Amygdala (tissue), 56 donors: ENCODE data around the gene MAP1LC3A.

Source experiments
- DNase-seq, 56 donors: peaks; one replicate each; lab custom pipeline; 2025; lab: John Stamatoyannopoulos, UW

Gene MAP1LC3A

DNA sequence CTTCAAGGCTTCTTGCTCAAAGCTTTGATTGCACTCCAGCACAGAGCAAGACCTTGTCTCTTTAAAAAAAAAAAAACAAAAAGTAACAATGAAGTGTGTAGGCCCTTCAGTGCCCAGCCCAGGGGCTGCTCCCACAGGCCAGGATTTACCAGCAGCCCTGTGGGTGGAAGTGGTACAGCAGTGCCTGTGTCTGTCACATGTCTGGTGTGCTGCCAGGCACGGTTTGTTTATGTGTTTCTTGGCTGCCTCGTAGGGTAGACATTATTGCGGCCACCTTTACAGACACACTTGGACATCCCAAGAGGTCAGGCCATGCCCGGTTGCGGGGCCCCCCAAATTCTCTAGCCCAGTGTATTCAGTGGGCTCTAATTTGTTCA lies 29.6 kb upstream of the MAP1LC3A start:
- DNase-seq = peak in 30 of 56 donors; percentile 16 to 72 (median 38)

DNA sequence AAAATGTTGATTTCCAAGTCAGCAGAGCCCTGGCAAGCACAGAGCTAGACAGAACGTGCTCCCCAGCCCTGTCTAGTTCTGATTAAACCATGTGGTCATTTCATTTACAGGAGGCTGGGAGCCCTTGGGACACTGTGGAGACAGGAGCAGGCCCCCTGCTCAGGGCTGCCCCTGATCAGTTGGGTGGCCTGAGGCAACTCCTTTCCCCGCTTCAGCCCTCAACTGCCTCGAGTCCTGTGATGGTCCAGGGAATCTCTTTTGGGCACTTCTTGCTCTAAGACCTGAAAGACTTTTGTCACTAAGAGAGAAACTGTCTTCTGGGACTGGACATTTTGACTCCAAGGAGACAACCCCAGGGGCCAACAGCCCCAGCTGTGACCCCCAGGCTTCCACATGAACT lies 28.8 kb upstream of the MAP1LC3A start:
- DNase-seq = no peak

DNA sequence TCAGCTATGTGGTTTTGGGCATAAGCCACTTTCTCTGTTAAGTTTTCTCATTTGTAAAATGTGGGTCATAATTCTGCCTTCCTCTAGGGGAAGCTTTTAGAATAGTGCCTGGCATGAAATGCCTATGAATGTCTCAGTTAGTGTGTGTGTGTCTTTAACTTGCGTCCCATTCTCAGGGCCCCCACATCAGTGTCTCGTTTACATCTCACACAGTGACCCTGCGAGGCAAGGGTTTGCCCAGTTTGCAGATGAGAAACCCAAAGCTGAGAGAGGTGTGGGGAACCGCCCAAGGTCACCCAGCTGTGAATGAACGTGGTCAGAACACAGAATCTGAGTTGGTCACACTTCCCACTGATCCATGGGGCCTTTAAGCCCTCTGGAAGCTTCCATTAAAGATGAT lies 28.2 kb upstream of the MAP1LC3A start:
- no peak for DNase-seq

- no peak for DNase-seq
Observed at GRCh38 chr20:34531608-34532265, 26.8 kb upstream of the MAP1LC3A start.

- no peak for DNase-seq
Observed at GRCh38 chr20:34532320-34532719, 26.2 kb upstream of the MAP1LC3A start.

GRCh38 chr20:34532756-34533155 lies 25.8 kb upstream of the MAP1LC3A start:
- no peak for DNase-seq

- no peak for DNase-seq
Observed at GRCh38 chr20:34534391-34535165, 23.9 kb upstream of the MAP1LC3A start.

DNA sequence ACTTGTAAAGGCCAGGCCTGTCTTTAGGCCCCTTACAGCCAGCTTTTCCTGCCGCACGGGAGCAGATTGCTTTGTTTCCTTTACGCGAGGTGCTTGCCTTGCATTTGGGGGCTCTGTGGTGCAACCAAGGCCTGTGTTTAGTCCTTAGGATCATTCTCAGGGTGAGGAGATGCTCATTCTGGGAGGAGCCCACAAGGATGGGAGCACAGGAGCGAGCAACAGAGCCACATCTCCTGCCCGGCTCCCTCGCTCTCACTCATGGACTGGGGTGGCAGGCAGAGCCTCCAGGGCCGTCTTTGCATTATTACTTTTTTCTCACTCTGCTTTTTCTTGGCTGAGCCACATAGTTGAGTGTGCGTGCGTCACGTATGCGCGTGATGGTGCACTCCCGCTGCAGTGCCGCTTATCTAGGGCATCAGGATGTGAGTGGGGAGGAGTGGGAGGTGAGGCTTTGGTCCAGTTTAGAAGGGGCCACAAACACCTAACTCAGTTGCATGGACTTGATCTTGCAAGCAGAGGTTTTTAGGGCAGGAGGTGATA lies 23.1 kb upstream of the MAP1LC3A start:
- DNase-seq = no peak

DNA sequence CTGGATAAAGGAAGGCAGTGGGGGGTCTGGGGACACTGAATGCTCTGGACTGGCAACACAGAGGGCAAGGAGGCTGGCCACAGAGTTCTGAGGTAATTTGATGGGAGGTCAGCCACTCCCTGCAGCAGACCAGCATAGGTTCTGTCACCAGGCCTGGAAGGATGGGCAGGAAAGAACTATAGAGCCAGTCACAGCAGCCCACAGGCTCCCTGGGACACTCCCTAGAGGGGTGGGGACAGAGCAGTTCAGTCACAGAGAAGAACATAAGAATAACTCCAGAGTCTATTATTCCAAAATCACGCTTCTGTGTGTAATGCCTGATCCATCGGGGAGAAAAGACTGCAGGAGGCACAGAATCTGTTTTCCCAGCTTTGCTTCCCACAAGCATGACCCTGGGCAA lies 22.7 kb upstream of the MAP1LC3A start:
- no peak for DNase-seq

GRCh38 chr20:34536798-34537394 lies 21.6 kb upstream of the MAP1LC3A start:
- peak in 20 of 56 donors; percentile 13 to 54 (median 31) for DNase-seq

- DNase-seq = no peak
Observed at GRCh38 chr20:34537651-34538050, 20.9 kb upstream of the MAP1LC3A start.

DNA sequence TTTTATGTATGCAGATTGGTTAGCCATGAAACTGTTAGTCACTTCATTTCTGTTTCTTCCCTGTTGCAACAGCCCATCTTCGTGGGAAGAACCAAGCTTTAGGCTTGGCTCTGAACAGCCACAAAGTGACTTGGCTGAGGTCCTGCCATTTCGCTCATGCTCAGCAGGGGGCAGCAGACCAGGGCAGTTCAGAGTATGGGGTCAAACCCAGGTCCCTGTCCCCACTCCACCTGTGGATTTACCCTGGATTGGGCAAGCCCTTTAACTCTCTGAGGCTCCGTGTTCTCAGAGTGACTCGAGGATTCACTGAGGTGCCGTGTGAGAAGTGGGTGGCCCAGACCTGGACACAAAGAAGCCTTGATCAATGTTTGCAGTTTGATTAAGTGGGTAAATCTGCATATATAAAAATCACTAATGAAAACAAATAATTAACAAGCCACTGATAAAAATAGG lies 19.8 kb upstream of the MAP1LC3A start:
- DNase-seq = peak in 21 of 56 donors; percentile 8 to 62 (median 28)

GRCh38 chr20:34539756-34540155 lies 18.8 kb upstream of the MAP1LC3A start:
- no peak for DNase-seq

DNA sequence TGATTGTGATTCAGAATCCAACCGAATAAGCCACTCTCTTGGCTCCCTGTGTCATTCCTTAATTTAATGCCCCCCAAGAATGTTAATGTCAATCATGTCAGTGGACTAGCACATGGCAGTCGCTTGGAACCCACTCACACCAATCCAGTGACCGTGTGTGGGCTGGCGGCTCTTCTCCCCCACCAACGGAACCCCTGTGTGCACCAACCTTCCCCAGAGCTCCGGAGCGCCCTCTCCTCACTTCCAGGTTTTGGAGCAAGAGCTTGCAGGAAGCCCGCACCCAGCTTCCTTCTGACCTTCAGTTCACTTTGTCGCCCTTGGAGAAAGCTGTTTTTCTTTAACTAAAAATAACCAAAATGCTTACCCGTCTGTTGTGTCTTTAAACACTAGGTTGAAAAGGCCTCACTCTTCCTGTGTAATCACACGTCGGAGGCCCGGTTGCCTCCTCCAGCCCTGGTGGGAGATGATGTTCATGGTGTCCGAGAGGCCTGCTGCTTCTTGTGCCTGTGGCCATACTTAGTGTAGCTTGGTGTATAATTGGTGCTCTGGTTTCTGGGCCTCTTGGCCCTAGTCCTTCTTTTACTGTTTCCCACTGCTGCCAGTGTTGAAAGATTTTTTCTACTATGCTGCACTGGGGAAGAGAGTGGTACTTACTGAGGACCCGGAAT lies 17.8 kb upstream of the MAP1LC3A start:
- DNase-seq = no peak

DNA sequence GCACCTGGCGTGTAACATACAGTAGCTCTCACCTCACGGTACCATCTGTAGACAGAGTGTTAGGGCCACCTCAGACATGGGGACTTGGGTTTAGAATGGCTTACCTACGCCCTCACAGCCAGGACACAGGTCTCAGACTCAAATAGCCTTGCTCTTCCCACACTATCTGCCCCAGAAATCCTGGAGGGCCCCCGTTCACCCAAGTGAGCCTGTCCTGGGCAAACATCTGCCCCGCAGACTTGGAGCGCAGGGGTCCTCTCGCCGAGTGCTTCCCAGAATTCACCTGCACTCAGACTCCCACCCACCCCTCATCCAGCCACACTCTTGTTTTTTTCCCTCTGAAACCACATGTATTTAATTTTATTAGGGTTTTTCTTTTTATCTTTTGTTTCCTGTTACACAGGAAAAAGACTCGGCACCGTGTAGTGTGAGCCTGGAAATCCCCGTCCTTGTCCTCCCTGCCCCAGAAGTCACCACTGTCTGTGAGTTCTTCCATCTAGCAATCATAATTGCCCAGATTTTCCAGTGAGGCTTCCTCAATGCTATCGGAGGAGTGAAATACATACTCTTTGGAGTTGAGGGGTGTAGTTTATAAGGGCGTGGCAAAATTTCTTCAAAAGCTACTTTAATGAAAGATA lies 17.1 kb upstream of the MAP1LC3A start:
- no peak for DNase-seq

DNA sequence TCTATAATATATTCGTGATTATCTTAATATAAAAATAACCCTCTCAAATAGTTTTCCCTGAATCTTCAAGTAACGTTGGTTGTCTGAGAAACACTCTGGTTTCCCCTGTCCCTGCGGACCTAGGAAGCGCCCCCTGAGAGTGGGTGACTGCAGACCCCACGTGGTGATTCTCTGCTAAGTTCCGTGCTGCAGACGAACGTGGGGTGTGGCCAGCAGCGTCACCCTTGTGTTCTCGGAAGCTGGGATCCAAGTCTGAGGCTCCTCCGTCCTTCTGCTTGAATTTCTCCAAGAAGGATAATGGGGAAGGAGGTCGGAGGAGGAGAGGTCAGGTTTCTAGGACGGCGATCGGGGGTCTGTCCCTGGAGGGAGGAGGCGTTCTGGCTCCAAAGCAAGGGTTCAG lies 16.6 kb upstream of the MAP1LC3A start:
- no peak for DNase-seq

DNA sequence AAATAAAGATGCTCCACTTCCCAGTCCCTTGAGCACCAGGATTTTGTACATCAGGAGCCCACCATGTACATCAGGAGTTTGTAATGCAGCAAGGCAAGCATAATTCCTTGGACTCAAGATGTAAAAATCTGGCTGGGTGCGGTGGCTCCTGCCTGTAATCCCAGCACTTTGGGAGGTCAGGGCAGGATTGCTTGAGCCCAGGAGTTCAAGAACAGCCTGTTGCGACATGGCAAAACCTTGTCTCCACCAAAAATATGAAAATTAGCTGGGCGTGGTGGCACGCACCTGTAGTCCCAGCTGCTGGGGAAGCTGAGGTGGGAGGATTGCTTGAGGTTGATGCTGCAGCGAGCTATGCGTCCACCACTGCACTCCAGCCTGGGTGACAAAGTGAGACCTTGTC lies 16.1 kb upstream of the MAP1LC3A start:
- DNase-seq = no peak

GRCh38 chr20:34543463-34544056 lies 15.0 kb upstream of the MAP1LC3A start:
- DNase-seq = no peak

DNA sequence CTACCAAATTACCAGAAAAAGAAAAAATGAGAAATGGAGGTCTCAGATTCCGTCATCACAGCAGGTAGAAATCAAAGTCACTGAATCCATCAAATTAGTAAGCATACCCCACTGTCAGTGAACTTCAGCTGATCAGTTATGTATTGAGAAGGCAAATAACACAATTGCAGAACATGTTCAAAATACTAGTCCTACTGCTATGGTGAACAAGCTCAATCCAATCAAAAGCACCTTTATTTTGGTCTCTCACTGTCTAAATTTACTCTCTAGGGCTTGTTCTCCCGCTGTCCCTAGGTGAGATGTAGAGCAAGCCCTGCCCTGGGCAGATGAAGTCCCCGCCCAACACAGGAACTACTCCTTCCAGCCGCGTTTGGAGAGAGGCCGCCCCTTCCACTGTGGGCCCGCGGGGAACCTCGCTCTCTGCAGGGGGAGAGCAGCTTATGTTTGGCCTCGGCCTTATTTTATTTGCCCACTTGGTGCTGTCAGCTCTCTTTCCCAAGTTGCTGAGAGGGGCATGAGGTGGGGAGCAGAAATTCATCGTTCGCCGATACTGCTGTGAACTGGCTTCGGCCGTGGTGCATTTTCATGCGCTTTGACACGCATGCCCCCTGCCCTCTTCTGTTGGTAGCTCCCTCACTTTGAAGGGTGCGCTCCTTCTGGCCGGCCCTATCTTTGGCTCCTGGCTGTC lies 14.3 kb upstream of the MAP1LC3A start:
- no peak for DNase-seq
